GM12878 (cell line): ENCODE measurements around the gene U2AF2.

Experiments
- EP300 ChIP-seq, 2 experiments: fragments of 150-350 bp in 1 of 2; IDR thresholded peaks; 2 replicates each; pipeline ENCODE4 v1.6.1; 2011 to 2012; ENCODE audit warnings: low read depth in 2 of 2, low read length in 2 of 2, borderline replicate concordance in 1 of 2, improper control_type of control experiment in 1 of 2, inconsistent platforms in 1 of 2; ENCODE audit not compliant: control insufficient read depth in 1 of 2
- SMAD5 ChIP-seq: IDR thresholded peaks from 2 replicates; pipeline ENCODE4 v1.6.1; 2016; ENCODE audit warnings: antibody characterized with exemption, low read depth

- TF ChIP-seq SMAD5 (no peak), EP300 (IDR thresholded peaks at IDR 0.05; ENCODE audit: borderline replicate concordance in 1 of 2, control insufficient read depth in 1 of 2, low read depth in 2 of 2, low read length in 2 of 2) (no peak)
Observed at GRCh38 chr19:55625004-55625326, 29.9 kb upstream of the U2AF2 start.
